NOMO-1 (cell line): Measurements from ENCODE around the gene ZNF512B.
"Not testable (repeated sequence)": the region's sequence is repeated elsewhere in the genome, so short reads cannot be mapped to it uniquely, and the experiment has no call there.

Experiments used
- DNase-seq, 2 experiments: peaks; one replicate each; lab custom pipeline; 2025; ENCODE audit not compliant: unreplicated experiment in 2 of 2; lab: John Stamatoyannopoulos, UW

The ZNF512B gene

GRCh38 chr20:63935447-63935846, 34.3 kb downstream of the ZNF512B start:
- DNase-seq = no peak

GRCh38 chr20:63934271-63935068, 35.3 kb downstream of the ZNF512B start:
- DNase-seq = no peak

GRCh38 chr20:63933646-63934045, 36.1 kb downstream of the ZNF512B start:
- no peak for DNase-seq

GRCh38 chr20:63932606-63933160, 37.0 kb downstream of the ZNF512B start:
- DNase-seq = no peak

- DNase-seq = no peak
Measured at GRCh38 chr20:63931735-63932134, 38.0 kb downstream of the ZNF512B start.

DNA sequence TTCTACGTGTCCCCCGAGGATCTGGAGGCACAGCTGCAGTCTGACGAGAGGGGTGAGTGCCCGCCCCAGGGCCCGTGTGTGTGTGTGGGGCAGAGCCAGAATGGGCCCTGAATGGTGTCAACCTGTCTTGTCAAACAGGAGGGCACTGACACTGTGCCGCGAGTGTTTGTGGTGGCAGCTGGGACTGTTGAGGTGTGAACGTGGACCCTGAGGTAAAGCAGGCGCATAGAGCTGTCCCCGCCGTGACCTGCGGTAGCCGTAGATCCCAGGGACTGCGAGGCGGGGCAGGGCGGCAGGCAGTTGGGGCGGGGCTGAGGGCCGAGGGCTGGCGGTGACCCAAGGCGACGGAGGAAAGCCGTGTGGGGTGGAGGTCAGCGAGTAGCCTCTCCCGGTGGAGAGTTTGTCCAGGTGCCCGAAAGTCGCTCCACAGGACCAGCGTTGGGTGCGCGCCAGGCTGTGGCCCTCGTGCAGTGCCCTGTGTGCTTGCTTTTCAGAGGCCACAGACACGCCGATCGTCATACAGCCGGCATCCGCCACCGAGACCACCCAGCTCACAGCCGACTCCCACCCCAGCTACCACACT, 38.7 kb downstream of the ZNF512B start:
- no peak for DNase-seq

DNA sequence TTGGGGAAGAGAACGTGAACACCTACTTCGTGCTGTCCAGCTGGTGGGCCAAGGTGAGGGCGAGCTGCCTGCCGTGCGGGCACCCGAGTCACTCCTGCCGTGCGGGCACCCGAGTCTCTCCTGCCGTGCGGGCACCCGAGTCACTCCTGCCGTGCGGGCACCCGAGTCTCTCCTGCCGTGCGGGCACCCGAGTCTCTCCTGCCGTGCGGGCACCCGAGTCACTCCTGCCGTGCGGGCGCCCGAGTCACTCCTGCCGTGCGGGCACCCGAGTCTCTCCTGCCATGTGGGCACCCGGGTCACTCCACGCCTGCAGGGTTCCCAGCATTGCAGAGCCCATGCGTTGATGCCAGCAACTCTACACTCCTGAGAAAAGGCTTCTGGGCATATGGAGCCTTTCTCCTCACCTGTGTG, 40.3 kb downstream of the ZNF512B start:
- DNase-seq = not testable (repeated sequence)

GRCh38 chr20:63929071-63929470, 40.7 kb downstream of the ZNF512B start:
- DNase-seq = no peak

DNA sequence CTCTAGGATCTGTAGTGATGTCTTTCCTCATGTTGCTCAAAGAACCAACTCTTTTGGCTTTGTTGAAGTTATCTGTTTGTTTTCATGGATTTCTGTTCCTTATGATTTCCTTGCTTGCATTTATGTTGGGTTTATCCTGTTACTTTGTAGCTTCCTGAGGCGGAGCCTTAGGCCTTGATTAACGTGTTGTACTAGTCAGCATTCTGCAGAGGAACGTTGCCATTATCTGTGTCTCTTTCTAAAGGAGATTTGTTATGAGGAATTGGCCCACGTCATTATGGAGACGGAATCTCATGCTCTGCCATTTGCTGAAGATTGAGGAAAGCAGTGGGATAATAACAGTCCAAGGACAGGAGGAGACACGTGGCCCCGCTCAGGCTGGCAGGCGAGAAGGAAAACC, 43.4 kb downstream of the ZNF512B start:
- DNase-seq = no peak

DNA sequence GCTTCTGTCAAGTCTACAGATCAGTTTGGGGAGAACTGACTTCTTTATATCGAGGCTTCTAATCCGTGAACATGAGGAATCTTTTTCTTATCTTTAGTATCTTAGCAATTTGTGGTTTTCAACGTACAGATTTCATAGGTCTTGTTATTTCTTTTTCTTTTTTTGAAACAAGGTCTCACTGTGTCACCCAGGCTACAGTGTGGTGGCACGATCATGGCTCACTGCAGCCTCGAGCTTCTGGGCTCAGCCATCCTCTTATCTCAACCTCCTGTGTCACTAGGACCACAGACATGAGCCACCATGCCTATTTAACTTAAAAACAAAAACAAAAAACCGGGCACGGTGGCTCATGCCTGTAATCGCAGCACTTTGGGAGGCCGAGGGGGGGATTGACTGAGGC, 45.5 kb downstream of the ZNF512B start:
- DNase-seq = no peak

- DNase-seq = no peak
Measured at GRCh38 chr20:63923651-63924050, 46.1 kb downstream of the ZNF512B start.

GRCh38 chr20:63920226-63920625, 49.5 kb downstream of the ZNF512B start:
- no peak for DNase-seq

GRCh38 chr20:63919130-63919529, 50.6 kb downstream of the ZNF512B start:
- DNase-seq = no peak

DNA sequence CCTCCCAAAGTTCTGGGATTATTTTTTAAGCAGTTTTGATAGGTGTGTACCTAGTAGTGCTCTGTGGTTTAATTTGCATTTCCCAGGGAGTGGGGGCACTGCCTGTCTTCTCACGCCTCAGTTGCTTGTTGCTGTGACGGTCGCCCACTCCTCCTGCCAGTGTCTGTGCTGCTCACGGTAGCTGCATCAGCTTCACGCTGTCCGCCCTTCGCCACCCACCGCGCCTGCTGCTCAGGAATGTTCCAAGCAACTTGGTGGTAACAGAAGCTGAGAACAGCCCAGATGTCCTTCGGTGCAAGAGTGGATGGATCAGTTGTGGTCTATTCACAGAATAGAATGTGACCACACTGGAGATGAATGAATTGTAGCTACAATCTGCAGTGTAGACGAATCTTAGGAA, 51.9 kb downstream of the ZNF512B start:
- DNase-seq = no peak

DNA sequence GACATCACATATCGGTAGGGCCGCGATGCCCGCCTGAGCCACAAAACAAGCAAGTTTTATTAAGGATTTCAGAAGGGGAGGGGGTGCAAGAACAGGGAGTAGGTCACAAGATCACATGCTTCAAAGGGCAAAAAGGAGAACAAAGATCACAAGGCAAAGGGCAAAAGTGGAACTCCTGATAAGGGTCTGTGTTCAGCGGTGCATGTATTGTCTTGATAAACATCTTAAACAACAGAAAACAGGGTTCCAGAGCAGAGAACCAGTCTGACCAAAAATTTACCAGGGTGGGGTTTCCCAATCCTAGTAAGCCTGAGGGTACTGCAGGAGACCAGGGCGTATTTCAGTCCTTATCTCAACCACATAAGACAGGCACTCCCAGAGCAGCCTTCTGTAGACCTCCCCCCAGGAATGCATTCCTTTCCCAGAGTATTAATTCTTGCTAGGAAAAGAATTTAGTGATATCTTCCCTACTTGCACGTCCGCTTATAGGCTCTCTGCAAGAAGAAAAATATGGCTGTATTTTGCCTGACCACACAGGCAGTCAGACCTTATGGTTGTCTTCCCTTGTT, 53.3 kb downstream of the ZNF512B start:
- not testable (repeated sequence) for DNase-seq

DNA sequence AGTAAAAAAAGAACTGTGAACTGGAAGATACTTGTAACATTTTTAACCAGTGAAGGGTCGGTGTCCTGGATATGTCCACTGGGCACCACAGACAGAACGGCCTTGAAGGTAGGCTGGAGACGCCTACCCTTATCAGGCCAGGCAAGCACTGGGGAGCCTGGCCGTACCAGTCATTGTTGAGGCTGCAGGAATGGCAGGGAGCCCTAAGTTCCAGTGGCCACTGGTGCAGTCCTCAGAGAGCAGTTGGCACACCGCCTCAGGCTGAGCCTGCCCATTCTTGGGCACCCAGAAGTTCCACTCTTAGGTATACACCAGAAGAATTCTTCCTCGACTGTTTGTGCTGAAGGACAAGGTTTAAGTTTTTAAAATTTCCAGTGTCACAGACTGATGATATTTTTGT, 54.3 kb downstream of the ZNF512B start:
- DNase-seq = no peak

DNA sequence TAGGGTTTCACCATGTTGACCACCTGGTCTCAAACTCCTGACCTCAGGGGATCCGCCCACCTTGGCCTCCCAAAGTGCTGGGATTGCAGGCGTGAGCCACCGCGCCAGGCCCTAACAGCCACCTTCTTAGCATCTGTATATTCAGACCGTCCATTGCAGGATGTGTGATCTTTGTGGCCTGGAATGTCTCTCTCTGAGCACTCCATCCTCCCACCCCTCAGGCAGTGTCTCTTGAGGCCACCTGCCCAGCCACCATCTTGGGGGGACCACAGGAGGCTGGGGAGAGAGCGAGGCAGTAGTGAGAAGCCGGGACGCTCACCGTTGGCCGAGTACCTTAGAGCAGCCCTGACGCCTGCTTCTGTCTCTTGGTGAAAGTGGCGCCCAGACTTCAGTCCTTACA, 56.0 kb downstream of the ZNF512B start:
- DNase-seq = no peak

GRCh38 chr20:63911176-63911575, 58.6 kb downstream of the ZNF512B start:
- DNase-seq = peak; percentile 72 to 74

- DNase-seq = peak; percentile 15 to 26
Measured at GRCh38 chr20:63908008-63908682, 61.6 kb downstream of the ZNF512B start.
